ENCODE data around the gene WDR74.

The WDR74 gene

DNA sequence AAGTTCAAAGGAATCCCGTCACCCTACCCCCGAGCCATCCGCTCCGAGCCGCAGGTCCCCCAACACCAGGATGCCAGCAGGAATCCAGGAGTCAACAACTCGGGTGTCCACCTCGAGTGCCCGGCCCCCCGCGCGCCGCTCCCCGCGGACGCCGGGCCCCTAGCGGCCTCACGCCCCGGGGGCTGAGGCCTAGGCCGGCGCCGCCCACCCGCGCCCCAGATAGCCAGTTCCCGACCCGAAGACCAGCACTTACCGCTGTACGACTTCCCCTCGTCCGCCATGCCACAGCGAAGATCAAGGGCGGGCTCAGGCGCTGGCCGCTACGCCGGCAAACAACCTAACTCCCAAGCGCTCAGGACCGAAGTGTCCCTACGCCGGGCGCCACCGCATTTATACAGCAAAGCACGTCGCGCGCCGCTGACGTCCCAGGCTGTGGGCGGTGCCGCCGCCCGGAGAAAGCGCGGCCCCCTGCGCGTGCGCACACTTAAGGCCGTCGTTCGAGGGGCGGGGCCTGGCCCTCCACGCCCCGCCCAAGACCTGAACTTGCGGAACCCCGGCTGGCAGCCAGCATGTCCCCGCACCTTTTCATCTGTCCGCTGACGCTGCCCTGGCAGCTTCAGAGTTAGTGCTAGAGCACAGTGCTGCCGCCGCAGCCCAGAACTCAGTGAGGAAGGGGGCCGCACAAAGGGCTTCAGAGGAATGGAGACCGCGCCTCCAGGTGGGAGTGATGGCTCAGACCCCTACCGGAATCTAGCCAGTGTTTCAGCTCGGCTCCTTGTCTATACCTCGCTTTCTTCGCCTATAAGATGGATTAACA is 34.1 kb downstream of the WDR74 start, which contains the start of gene NXF1:
TSS of gene NXF1 (minus strand) at position 365 of the 817 bp plus-strand sequence. CDS start at position 281, 84 bp downstream.
- peak within 1 kb of the TSS; percentile 73 for H3K4me3 ChIP-seq (ENCODE audit: low read depth, low read length)

DNA sequence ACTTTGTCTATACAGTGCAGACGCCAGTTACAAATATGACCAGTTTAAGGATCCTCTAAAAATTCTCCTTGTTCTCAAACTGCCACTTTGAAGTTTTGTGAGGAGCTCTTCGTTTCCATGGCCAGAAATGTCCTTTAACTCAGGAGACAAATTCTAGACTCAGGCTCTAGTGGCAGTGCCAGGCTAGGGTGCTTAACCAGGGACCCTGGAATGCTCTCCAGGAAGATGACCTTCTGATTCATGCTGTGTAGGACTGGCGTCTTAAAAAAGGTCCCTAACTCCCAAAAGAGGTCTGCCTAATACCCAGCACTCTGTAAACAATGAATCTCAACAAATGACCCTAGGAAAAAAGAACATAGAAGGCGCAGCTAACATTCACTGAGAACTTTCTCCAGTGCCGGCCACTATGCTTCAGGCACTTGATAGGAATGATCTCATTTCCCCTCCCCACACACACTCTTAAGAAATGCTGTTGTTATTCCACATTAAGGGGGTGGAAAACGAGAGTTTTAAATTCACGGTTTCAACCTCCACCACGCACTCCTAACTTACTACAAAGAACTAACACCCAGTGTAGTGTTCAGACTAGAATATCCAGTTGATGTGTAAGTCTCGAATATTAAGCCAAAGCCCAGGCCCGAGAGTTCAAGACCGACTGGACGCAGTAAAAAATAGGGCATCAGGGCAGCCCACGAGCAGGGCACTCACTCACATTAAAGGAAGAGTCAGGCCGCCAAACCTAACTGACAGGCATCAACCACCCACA is 34.9 kb downstream of the WDR74 start:
- H3K4me3 ChIP-seq (ENCODE audit: low read depth, low read length): peak overlapping the region; percentile 73

More for the DNA sequence above, 34.1 kb downstream of the WDR74 start, which contains the start of gene NXF1:
- peak; percentile 81 for DNase-seq (ENCODE audit: low read depth)

GRCh38 chr11:62801071-62801470 is 38.3 kb downstream of the WDR74 start:
- H3K4me3 ChIP-seq (ENCODE audit: low read depth, low read length): no peak overlapping the region
- DNase-seq (ENCODE audit: low read depth): no peak

More for the DNA sequence above, 34.9 kb downstream of the WDR74 start:
- DNase-seq (ENCODE audit: low read depth): no peak

- DNase-seq (ENCODE audit: low read depth): no peak
- no peak overlapping the region for H3K4me3 ChIP-seq (ENCODE audit: low read depth, low read length)
Measured at GRCh38 chr11:62799486-62799885, 39.9 kb downstream of the WDR74 start.

DNA sequence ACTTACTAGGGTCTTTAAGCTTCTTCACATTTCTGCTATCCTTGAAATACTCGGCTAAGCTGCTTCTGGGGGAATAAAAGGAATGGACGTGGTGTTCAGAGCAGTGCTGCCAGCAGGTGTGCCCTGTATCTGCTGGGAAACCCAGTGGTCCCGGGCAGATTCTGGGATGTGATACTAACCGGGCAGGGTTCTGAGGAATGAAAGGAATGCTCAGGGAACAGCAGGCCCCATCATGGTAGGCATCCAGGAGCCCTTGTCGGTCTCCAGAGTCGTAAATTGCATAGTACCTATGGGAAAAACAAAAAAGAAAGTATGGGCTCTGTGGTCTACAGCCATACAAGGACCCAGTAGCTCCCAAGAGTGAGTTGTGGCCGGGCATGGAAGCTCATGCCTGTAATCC is 43.1 kb downstream of the WDR74 start:
- no peak overlapping the region for H3K4me3 ChIP-seq (ENCODE audit: low read depth, low read length)
- DNase-seq (ENCODE audit: low read depth): no peak

GRCh38 chr11:62794201-62794775 is 45.1 kb downstream of the WDR74 start:
- H3K4me3 ChIP-seq (ENCODE audit: low read depth, low read length): no peak overlapping the region

DNA sequence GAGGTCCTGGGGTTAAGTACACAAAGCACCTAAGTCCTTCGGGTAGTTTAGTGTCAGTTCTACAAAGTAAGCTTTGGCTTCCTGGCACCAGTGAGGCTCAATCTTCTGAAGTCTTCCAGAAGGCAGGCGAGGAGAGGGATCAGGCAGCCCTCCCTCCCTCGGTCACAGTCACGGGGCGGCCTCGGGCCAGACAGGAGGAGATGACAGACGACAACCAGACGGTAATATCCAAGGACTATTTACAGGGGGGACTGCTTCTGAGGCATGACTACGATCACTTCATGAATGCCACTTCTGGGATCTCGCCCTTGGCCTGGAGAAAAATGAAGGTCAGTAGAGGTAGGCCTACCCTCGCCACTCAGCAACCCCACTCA is 47.2 kb downstream of the WDR74 start:
- DNase-seq (ENCODE audit: low read depth): no peak
- peak overlapping the region; percentile 77 for H3K4me3 ChIP-seq (ENCODE audit: low read depth, low read length)

More at GRCh38 chr11:62794201-62794775, 45.1 kb downstream of the WDR74 start:
- DNase-seq (ENCODE audit: low read depth): no peak

DNA sequence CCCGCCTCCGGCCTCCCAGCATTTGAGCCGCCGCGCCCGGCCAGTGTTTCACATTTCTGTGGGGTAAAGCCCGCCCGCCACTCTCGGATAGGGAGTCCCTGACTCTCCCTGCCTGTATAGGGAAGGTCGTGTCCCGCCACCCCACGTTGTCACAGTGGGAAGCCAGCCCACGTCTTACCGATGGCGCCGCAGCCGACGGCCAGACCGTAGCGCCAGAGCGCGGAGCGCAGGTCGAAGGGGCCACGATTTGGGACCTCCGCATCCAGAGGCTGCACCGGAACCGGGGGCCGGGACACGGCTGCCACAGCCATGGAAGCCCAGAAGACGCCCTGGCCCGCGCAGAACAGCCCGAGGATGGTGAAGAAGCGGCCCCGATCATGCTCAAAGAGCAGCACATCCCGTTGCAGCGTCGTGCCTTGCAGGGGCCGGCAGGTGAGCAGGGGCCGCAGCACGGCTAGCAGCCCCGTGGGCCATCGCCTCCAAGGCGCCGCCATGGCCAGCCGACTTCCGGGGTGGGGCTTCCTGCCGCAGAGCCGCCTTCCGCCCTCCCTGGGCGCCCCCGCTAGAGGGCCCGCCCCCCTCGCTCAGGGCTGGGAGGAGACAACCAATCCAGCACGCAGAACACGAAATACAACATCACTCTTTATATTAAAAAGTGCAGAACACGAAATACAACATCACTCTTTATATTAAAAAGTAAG is 47.7 kb downstream of the WDR74 start, which contains the start of gene TMEM223:
TSS of gene TMEM223 (minus strand) at position 506 of the 701 bp plus-strand sequence. CDS start at position 494, 12 bp downstream.
- DNase-seq (ENCODE audit: low read depth): no peak
- H3K4me3 ChIP-seq (ENCODE audit: low read depth, low read length): peak within 1 kb of the TSS; percentile 77

- DNase-seq (ENCODE audit: low read depth): no peak
- H3K4me3 ChIP-seq (ENCODE audit: low read depth, low read length): no peak overlapping the region
Measured at GRCh38 chr11:62789576-62789975, 49.8 kb downstream of the WDR74 start.

DNA sequence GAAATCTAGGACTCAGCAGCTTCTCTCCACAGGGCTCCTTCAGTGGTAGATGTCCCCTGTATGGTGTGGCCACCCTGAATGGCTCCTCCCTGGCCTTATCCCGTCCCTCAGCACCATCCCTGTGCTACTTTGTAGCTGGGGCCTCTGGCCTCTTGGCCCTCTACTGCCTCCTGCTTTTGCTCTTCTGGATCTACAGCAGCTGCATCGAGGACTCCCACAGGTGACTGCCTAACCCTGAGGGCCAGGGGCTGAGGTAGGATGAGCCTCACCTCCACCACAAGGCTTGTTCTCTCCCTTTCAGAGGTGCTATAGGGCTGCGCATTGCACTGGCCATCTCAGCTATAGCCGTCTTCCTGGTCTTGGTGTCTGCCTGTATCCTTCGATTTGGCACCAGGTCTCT is 50.4 kb downstream of the WDR74 start:
- no peak for DNase-seq (ENCODE audit: low read depth)
- no peak overlapping the region for H3K4me3 ChIP-seq (ENCODE audit: low read depth, low read length)

GRCh38 chr11:62787005-62787759 is 52.2 kb downstream of the WDR74 start, which contains the start of gene TMEM179B:
Gene TMEM179B, plus strand, starts transcription at chr11:62787402. Its CDS starts 30 bp downstream, at chr11:62787432.
- peak; percentile 89 for DNase-seq (ENCODE audit: low read depth)
- peak within 1 kb of the TSS; percentile 94 for H3K4me3 ChIP-seq (ENCODE audit: low read depth, low read length)

DNA sequence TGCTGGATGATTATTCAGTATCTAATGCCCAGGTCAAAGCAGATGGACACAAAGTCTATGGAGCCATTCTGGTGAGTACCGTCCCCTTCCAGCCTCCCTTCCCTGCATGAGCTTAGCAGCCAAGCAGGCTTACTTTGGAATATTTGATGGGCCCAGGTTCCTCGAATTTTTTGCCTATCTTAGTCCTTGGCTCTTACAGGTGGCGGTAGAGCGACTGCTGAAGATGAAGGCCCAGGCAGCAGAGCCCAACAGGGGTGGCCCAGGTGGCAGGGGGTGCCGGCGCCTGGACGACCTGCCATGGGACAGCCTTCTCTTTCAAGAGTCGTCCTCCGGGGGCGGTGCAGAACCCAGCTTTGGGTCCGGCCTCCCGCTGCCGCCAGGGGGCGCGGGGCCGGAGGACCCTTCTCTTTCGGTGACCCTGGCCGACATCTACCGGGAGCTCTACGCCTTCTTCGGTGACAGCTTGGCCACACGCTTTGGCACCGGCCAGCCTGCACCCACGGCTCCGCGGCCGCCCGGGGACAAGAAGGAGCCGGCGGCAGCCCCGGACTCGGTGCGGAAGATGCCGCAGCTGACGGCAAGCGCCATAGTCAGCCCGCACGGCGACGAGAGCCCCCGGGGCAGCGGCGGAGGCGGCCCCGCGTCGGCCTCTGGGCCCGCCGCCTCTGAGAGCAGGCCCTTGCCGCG is 52.9 kb downstream of the WDR74 start:
- H3K4me3 ChIP-seq (ENCODE audit: low read depth, low read length): peak overlapping the region; percentile 94

More for the DNA sequence above, 52.9 kb downstream of the WDR74 start:
- no peak for DNase-seq (ENCODE audit: low read depth)

Data from skeletal muscle cell (primary cell).